KMS-11 (cell line): ENCODE measurements around the gene EZH2.

Experiments
- H2AFZ ChIP-seq: fragments of 200-600 bp; sonication (generic); 2 replicates; pipeline ENCODE4 v1.6.1; 2016; ENCODE audit warnings: antibody characterized with exemption, mixed run types, low read depth
- H3K27ac ChIP-seq: fragments of 200-600 bp; sonication (generic); 2 replicates; pipeline ENCODE4 v1.6.1; 2016; ENCODE audit warnings: mild to moderate bottlenecking, mixed run types
- H3K27me3 ChIP-seq: fragments of 200-600 bp; sonication (generic); 2 replicates; pipeline ENCODE4 v1.6.1; 2017; ENCODE audit warnings: mild to moderate bottlenecking, low read depth, mixed run types, moderate library complexity; ENCODE audit not compliant: insufficient read depth
- H3K36me3 ChIP-seq: fragments of 200-600 bp; sonication (generic); 2 replicates; pipeline ENCODE4 v1.6.1; 2017; ENCODE audit warnings: mild to moderate bottlenecking, mixed run types; ENCODE audit not compliant: insufficient read depth
- H3K4me1 ChIP-seq: fragments of 200-600 bp; sonication (generic); 2 replicates; pipeline ENCODE4 v1.6.1; 2016; ENCODE audit warnings: mild to moderate bottlenecking, low read depth, mixed run types; ENCODE audit not compliant: poor library complexity, severe bottlenecking
- H3K4me2 ChIP-seq: fragments of 200-600 bp; sonication (generic); 2 replicates; pipeline ENCODE4 v1.7.0; 2016; ENCODE audit warnings: mild to moderate bottlenecking, mixed run types
- H3K4me3 ChIP-seq: fragments of 200-600 bp; sonication (generic); IDR thresholded peaks from 2 replicates; pipeline ENCODE4 v1.6.1; 2017; ENCODE audit warnings: low read depth, low read length, mixed read lengths; ENCODE audit not compliant: insufficient read depth
- H3K79me2 ChIP-seq: fragments of 200-600 bp; sonication (generic); 2 replicates; pipeline ENCODE4 v1.6.1; 2016; ENCODE audit warnings: low read depth, mixed run types; ENCODE audit not compliant: insufficient read depth
- H3K9ac ChIP-seq: fragments of 200-600 bp; sonication (generic); 2 replicates; pipeline ENCODE4 v1.6.1; 2016; ENCODE audit warnings: mild to moderate bottlenecking, mixed run types
- H4K20me1 ChIP-seq: fragments of 200-600 bp; sonication (generic); 2 replicates; pipeline ENCODE4 v1.6.1; 2016; ENCODE audit warnings: mild to moderate bottlenecking, mixed run types; ENCODE audit not compliant: insufficient read depth
- CTCF ChIP-seq: fragments of 200-600 bp; sonication (generic); conservative IDR thresholded peaks from 2 replicates; pipeline ENCODE4 v1.6.1; 2017; ENCODE audit warnings: low read depth, mild to moderate bottlenecking, antibody characterized with exemption, low read length, moderate library complexity, mixed read lengths

EZH2 gene

GRCh38 chr7:148884049-148884298 is at the start of gene EZH2:
Gene EZH2 (minus strand): TSS chr7:148884291. CDS start chr7:148847298, 36,993 bp downstream.
- Histone ChIP-seq H3K27me3 (no peaks in the 10 kb centered on the region), H3K9ac (peak within 1 kb of the TSS; percentile 97), H2AFZ (peak within 1 kb of the TSS; percentile 70), H3K36me3 (no peaks in the 10 kb centered on the region), H3K4me2 (peak within 1 kb of the TSS; percentile 85), H3K4me1 (peaks cover 30% of the 10 kb centered on the region), H4K20me1 (peaks cover 28% of the 10 kb centered on the region), H3K4me3 (peak within 1 kb of the TSS; percentile 72), H3K27ac (peak within 1 kb of the TSS; percentile 98), H3K79me2 (peaks cover 47% of the 10 kb centered on the region)
- TF ChIP-seq CTCF = no peak

GRCh38 chr7:148931470-148931869 is 47.4 kb upstream of the EZH2 start:
- Histone ChIP-seq H3K27me3 (no peaks in the 10 kb centered on the region), H3K4me3 (no peak overlapping the region), H2AFZ (no peak overlapping the region), H4K20me1 (no peaks in the 10 kb centered on the region), H3K4me2 (no peak overlapping the region), H3K27ac (no peak overlapping the region), H3K79me2 (no peaks in the 10 kb centered on the region), H3K36me3 (no peaks in the 10 kb centered on the region), H3K9ac (no peak overlapping the region), H3K4me1 (peaks cover 14% of the 10 kb centered on the region)
- TF ChIP-seq CTCF = no peak

DNA sequence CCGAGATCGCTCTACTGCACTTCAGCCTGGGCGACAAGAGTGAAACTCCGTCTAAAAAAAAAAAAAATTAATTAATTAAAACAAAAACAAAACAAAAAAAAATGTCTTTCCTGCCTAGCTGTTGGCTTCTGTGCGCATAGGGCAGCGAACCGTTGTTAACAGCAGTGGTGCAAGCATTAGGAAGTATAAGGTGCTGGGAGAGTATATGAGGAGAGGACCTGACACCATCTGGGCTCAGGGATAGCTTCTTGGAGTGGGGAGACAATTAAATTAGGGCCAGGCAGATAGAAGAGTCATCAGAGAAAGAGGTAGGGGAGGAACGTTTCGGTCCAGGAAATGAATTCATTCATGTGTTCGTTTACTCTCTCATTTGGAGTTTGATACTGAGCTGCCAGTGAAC is 46.2 kb upstream of the EZH2 start:
- H3K4me2 ChIP-seq = no peak overlapping the region
- no peaks in the 10 kb centered on the region for H4K20me1 ChIP-seq
- H3K79me2 ChIP-seq = no peaks in the 10 kb centered on the region
- no peak overlapping the region for H2AFZ ChIP-seq
- no peak overlapping the region for H3K4me3 ChIP-seq
- no peaks in the 10 kb centered on the region for H3K27me3 ChIP-seq
- no peaks in the 10 kb centered on the region for H3K36me3 ChIP-seq
- no peak for TF ChIP-seq CTCF
- H3K27ac ChIP-seq = no peak overlapping the region
- no peak overlapping the region for H3K9ac ChIP-seq
- H3K4me1 ChIP-seq = peaks cover 20% of the 10 kb centered on the region

GRCh38 chr7:148929176-148929575 is 45.1 kb upstream of the EZH2 start:
- H3K4me1 ChIP-seq = peaks cover 20% of the 10 kb centered on the region
- H4K20me1 ChIP-seq = no peaks in the 10 kb centered on the region
- H3K9ac ChIP-seq = no peak overlapping the region
- no peaks in the 10 kb centered on the region for H3K36me3 ChIP-seq
- H3K27ac ChIP-seq = no peak overlapping the region
- H3K79me2 ChIP-seq = no peaks in the 10 kb centered on the region
- no peak overlapping the region for H3K4me3 ChIP-seq
- no peaks in the 10 kb centered on the region for H3K27me3 ChIP-seq
- no peak overlapping the region for H3K4me2 ChIP-seq
- TF ChIP-seq CTCF = no peak
- H2AFZ ChIP-seq = no peak overlapping the region
